IPS-18c (cell line): ENCODE measurements around the gene MAPT.
"Not testable (repeated sequence)": the region's sequence is repeated elsewhere in the genome, so short reads cannot be mapped to it uniquely, and the experiment has no call there.

Experiments used
- H3K4me3 ChIP-seq: 2 replicates; pipeline ENCODE4 v1.7.0; 2013; ENCODE audit warnings: low read depth, mild to moderate bottlenecking, low read length, moderate library complexity; ENCODE audit not compliant: insufficient read depth
- H3K9me3 ChIP-seq: one replicate; pipeline ENCODE4 v1.6.1; 2013; ENCODE audit warnings: mild to moderate bottlenecking, low read length, moderate library complexity; ENCODE audit not compliant: control insufficient read depth, insufficient read depth

The MAPT gene

DNA sequence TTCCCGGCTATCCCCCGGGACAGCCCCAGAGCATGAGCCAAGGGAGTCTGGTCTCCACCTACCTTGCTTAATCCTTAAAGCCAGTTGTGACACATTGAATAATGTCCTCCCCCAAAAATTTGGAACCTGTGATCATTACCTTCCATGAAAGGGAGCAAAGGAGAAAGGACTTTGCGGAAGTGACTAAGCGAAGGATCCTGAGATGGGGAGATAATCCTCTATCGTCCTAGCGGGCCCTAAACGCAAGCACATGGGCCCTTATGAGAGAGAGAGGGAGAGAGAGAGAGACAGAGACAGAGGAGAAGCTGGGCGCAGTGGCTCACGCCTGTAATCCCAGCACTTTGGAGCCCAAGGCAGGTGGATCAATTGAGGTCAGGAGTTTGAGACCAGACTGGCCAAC lies 40.1 kb upstream of the MAPT start:
- no peak overlapping the region for H3K4me3 ChIP-seq
- H3K9me3 ChIP-seq, result no peaks in the 10 kb centered on the region

DNA sequence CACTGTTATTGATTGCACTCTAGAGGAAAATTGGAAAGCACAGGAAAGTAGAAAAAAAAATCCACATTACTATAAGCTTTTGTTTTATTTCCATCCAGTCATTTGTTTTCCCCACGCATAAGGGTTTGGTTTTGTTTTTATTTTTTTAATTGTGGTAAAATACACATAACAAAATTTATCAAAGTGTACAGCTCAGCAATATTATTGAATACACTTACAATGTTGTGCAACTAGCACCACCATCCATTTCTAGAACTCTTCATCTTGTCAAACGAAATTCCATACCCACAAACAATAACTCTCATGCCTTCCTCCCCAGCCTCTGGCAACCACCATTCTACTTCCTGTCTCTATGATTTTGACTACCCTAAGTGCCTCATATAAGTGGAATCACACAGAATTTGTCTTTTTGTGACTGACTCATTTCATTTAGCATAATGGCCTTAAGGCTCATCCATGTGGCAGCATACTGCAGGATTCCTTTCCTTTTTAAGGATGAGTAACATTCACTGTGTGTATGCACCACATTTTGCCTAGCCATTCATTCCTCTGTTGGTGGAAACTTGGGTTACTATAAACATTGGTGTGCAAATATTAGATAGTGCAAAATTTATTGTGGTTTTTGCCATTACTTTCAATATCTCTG lies 38.5 kb upstream of the MAPT start:
- Histone ChIP-seq H3K9me3 (no peaks in the 10 kb centered on the region), H3K4me3 (no peak overlapping the region)

DNA sequence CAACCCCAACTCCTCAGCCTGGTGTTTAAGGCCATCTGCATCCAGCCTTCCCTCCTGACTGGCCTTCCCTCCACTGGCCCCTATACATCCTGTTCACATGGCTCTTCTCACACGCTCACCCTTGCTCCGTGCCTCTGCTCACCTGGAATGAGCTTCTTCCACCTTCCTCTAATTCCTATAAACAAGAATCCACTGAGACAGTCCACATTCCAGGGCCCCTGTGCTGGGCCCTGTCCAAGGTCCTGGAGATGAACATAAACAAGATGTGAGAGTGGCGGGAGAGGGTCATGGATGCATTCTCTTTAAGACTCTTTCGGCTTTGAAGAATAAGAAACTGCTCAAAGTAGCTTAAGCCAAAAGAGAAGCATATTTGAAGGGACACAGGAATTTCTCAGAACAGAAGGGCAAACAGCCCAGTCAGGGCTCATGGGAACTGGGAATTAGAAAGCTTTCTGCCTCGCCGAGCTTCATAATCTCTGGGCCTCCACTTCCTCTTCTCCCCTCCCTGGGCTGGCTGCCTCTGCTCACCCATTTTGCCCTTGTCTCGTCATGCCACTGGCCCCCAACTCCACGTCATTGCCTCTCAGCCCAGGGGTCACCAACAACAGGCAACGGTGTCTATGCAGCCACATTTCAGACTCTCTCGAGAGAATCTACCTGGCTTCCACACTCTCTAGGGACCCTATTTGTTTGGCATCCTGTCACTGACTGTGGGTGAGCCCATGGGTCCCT lies 36.2 kb upstream of the MAPT start:
- H3K4me3 ChIP-seq, result no peak overlapping the region
- no peaks in the 10 kb centered on the region for H3K9me3 ChIP-seq

DNA sequence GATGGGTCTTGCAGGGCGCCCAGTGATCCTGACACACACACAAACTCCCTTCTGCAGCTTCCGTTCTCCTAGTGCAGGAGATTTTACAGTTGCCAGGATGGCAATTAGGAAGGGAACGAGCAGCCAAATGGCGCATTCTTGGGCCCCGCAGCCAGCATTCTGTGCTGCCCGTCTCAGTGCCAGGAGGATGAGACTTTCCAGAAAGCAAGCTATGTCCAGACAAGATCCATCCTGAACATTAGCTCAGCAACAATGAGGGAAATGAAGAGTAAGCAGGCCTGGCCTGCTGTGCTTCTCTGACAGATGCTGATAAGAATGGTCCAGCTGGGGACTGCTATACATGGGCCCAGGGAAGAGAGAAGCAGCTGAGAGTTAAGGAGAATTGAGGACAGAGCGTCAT lies 33.2 kb upstream of the MAPT start:
- Histone ChIP-seq H3K4me3 (no peak overlapping the region), H3K9me3 (no peaks in the 10 kb centered on the region)

DNA sequence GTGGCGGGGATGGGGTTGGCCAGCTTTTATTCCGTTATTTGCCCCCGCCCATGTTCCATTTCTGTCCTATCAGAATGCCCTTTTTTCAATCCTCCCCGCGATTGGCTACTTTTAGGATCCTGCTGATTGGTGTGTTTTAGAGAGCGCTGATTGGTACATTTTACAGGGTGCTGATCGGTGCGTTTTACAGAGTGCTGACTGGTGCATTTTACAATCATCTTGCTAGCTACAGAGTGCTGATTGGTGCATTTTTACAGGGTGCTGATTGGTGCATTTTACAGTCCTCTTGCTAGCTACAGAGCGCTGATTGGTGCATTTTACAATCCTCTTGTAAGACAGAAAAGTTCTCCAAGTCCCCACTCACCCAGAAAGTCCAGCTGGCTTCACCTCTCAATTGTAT lies 32.2 kb upstream of the MAPT start:
- H3K9me3 ChIP-seq, H3K4me3 ChIP-seq: not testable (repeated sequence)

DNA sequence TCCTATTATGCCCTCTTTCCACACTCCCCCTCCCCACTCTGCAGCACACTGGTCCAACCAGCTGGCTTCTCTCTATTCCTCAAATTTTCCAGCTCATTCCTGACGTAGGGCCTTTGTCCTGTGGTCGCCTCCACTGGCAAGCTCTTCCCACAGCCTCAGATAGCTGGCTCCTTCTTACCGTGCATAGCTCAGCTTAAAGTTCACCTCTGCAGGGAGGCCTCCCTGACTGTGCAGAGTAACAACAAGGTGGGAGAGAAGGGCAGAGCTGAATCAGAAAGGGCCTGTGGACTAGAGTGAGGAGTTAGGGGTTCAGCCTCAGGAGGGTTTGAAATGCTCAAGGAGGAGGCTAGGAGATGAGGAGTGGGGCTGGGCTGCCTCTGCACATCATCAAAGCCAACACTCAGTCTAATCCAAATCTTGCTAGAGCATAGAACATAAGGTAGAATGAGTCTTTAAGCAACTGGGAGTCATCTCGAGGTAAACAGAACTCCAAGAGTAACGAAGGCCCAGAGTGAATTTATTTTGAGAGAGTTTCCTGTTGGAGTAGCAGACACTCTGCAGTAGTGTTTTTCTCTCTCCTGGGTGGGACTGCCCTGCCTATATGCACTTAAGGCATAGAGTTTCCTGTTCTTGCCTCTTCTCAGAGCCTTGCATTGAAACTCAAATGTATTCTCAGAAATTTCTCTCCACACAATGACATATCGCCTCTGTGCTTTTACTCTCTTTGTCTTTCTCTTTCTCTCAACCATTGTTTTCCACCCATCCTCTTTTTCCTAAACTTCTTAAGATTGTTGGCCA lies 30.3 kb upstream of the MAPT start:
- no peak overlapping the region for H3K4me3 ChIP-seq

DNA sequence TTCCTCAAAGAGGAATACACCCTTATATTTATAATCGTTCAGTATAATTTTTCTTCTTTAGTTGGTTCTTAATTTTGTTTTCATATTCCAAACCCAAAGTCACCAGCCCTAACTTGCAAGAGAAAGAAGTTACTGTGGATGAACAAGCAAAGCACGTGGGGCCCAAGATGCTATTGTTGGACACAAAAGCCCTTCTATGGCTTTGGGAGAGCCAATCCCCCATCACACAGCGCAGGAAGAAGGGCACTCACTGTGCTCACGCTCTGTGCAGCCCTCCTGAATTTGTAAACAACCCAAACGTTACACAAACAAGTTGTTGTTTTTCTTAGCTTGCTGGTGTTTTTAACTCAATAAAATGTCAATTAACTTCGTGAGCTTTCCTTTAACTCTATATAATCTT lies 27.2 kb upstream of the MAPT start:
- no peak overlapping the region for H3K4me3 ChIP-seq
- H3K9me3 ChIP-seq, result no peaks in the 10 kb centered on the region

More for the DNA sequence above, 30.3 kb upstream of the MAPT start:
- H3K9me3 ChIP-seq, result no peaks in the 10 kb centered on the region

DNA sequence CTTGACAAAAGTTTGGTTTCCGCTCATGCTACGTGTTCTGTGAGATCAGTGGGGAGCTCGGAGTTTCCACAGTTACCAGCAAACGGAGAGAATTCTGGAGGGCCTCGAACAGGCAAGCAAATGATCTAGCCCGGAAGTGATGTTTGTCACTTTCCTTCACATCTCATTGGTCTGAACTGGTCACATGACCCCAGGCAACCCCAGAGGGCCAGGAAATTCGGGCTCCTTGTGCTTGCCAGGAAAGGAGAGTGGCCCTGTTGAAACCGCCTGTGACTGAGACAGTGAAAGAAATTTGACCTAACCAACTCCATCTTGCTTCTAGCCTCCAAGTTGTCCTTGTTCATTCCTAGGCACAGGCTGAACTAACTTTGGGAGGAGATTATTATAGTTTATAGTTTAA lies 26.7 kb upstream of the MAPT start:
- Histone ChIP-seq H3K9me3 (no peaks in the 10 kb centered on the region), H3K4me3 (no peak overlapping the region)

DNA sequence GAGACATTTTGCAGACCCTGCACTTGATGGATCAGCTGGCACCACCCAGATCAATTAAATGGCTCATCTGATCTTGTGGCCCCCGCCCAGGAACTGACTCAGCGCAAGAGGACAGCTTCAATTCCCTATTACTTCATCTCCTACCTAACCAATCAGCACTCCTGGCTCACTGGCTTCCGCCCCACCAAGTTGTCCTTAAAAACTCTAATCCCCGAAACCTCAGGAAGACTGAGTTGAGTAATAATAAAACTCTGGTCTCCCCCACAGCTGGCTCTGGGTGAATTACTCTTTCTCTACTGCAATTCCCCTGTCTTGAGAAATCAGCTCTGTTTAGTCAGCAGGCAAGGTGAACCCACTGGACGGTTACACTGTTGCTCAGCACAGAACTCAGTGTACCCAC lies 26.1 kb upstream of the MAPT start:
- H3K9me3 ChIP-seq, result no peaks in the 10 kb centered on the region
- no peak overlapping the region for H3K4me3 ChIP-seq

DNA sequence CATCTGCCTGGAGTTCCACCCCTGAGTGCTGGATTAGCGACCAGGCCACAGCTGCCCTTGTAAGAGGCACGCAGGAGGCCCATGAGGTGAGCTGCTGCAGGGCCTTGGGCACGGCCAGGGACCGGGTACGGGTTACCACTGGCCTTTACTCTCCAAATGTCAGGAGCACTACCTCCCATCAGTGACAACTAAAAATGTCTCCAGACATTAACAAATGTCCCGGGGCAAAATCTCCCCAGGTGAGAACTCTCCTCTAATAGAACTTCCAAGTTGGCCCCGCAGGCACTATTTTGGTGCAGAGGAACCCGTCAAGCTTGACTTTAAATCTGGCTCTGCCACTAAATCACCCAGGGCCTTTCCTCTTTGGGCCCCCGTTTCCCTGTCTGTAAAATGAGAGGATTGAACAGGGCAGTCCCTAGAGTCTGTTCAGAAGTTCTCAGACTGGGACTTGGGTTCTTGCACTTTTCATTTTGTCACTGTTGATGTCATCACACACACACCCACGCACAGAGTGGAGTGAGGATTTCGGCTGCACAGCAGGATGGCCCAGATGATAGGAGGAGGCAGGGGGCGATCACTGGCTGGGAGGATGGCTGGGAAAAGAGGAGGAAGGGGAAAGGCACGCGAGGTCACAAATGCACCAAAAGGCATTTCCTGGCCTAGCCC lies 24.5 kb upstream of the MAPT start:
- no peaks in the 10 kb centered on the region for H3K9me3 ChIP-seq
- H3K4me3 ChIP-seq, result no peak overlapping the region

DNA sequence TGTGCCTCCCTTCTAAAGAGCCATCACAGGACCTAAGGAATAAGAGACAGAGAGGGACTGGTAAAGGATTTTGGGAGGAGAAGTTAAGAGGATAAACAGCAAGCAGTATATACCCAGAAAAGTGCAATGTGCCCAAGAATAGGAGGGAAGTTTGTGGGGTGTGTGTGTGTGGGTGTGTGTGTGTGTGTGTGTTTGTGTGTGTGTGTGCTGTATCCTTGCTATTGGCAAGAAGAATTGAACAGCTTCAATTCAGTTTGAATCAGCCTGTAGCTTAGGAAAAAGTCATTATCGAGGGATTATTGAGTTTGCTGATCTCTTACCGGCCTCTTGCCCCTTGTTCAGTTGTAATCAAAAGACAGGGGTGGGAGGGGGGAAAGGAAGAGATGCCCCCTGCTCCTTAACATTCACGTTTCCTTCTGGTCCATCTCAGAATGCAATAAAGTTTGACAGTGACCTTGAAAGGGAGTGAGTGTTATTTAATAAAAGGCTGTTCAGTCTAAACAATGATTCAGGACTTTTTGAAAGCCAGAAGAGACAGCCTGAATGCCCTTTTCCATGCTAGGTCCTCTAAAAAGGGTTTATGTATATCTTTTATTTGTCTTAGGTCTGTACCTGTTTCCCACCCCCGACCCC lies 23.9 kb upstream of the MAPT start:
- Histone ChIP-seq H3K4me3 (no peak overlapping the region), H3K9me3 (no peaks in the 10 kb centered on the region)

DNA sequence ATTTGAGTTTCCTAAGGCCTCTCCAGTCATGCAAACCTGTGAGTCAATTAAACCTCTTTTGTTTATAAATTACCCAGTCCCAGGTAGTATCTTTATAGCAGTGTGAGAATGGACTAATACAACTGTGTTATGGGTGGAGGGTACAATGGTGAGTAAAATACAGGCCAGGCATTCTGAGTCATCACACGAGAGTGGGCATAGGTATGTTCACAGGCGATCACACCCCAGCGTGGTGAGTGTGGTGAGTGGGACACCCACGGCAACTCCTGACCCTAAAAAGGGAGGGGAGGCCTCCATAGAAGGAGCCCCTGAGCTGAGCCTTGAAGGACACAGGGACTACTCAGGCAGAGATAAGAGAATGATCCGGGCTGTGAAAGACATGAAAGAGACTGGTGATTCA lies 22.6 kb upstream of the MAPT start:
- Histone ChIP-seq H3K9me3 (no peaks in the 10 kb centered on the region), H3K4me3 (no peak overlapping the region)

DNA sequence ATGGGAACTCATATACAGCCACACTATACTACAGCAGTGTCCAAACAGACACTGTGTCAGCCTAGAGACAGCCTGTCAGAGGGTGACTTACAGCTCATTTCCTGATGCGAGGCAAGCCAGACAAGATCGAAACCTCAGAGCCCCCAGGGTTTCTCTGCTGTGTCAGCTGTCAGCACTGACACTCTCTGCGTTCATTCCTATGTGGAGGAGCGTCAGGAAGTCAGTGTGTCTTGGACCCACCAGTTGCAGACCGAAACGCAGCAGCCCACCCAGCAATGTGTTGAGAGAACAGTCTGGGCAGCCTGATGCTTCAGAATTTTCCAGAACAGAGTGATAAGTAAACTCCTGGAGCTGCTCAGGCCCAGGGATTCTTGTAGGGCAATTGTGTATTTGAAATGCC lies 20.6 kb upstream of the MAPT start:
- no peak overlapping the region for H3K4me3 ChIP-seq

DNA sequence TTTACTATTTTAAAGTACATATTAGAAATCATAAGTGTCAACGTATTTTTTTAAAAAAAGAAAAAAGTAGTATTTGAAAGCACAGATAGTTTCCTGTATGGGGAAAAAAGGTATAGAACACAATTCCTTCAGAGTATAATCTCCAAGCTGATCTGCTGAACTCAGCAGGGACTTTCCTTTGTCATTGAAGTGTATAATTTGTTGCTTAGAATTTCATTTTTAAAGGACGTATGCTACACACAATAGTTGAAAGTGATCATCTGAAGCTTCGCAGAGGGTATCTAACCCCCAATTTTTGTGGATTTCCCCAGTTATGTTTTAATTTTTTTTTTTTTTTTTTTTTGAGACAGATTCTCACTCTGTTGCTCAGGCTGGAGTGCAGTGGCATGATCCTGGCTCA lies 20.2 kb upstream of the MAPT start:
- Histone ChIP-seq H3K9me3 (no peaks in the 10 kb centered on the region), H3K4me3 (no peak overlapping the region)

More for the DNA sequence above, 20.6 kb upstream of the MAPT start:
- H3K9me3 ChIP-seq, result no peaks in the 10 kb centered on the region

DNA sequence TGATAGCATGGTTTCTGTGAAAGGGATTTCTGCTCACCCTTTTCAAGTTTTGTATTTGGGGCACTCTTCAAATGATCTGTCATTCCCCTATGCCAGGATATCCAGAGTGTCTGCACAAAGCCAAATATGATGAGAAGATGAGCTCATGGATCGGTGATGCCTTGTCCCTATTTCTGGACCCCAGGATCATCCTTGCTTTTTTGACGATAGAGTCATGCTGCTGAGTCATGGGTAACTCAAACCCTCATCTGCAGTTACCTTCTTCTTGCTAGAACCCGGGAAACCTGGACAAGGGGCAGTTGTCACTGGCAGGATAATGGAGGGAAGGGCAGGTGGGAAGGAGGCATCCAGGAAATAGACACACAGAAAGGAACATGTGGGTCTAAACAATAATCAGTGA lies 17.8 kb upstream of the MAPT start:
- Histone ChIP-seq H3K4me3 (no peak overlapping the region), H3K9me3 (no peaks in the 10 kb centered on the region)

DNA sequence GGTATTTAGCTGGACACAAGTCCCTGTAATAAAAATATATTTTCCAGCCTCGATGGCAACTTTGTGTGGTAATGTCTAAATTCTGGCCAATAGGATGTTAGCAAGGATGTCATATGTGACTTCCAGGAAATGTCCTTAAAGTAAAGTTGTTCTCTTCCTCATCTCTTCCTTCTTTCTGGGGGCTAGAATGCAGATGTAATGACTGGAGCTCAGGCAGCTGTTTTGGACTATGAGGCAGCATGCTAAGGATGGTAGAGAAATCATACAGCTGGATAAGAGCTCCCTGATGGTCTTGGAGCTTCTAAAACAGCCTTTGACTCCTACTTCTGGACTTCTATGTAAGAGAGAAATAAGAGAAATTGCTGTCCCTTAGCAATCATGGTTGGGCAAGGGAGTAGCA lies 16.9 kb upstream of the MAPT start:
- H3K9me3 ChIP-seq, result no peaks in the 10 kb centered on the region
- H3K4me3 ChIP-seq, result no peak overlapping the region

DNA sequence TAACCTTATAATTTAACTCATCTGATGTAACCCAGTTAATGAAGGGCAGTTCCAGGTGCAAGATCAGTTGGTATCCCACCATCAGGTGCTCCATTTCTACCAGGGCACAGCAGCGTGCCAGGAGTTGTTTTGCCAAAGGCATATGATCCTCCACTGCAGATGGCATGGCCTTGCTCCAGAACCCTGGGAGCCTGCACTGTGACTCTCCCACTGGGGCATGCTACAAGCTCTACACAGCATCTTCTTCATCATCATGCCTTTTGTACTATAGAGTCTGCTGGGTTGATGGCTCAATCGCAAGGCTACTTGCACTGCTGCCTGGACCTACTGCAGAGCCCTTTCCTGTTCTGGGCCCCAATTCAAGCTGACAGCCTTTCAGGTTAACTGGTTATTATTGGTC lies 11.3 kb upstream of the MAPT start:
- Histone ChIP-seq H3K4me3 (no peak overlapping the region), H3K9me3 (no peaks in the 10 kb centered on the region)
